ENCODE data around the gene MYLK.
"Not testable (repeated sequence)": the region's sequence is repeated elsewhere in the genome, so short reads cannot be mapped to it uniquely, and the experiment has no call there.

MYLK gene

GRCh38 chr3:123618076-123618708 lies 265.9 kb downstream of the MYLK start:
- no peak for DNase-seq

DNA sequence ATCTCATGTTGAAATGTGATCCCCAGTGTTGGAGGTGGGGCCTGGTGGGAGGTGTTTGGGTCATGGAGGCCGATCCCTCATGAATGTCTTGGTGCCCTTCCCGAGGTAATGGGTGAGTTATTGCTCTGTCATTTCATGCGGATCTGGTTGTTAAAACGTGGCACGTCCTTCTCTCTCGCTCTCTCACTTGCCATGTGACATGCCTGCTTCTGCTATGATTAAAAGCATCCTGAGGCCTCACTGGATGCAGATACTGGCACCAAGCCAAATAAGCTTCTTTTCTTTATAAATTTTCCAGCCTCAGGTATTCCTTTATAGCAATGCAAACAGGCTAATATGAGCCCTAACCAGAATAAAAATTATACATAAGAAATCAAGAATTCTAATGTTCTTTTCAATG lies 267.5 kb downstream of the MYLK start:
- DNase-seq: no peak

- DNase-seq: no peak
Observed at GRCh38 chr3:123613543-123613942, 270.6 kb downstream of the MYLK start.

GRCh38 chr3:123611674-123612073 lies 272.5 kb downstream of the MYLK start:
- DNase-seq: not testable (repeated sequence)

DNA sequence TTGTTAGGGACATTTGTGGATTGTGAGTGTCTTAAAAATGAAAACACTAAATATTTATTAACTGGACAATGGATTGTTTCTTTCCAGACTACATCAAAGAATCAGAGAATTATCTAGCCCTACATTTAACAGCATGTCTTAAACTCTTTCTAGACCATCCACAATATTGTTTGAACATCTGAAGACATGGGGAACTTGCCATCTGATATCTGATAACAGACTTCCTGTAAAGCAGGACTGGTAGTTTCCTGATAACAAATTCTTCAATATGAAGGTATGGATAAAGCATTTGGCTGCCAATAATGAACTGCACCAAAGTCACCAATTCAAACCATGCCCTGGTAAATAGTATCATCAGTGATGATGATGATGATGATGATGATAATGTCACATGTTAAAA lies 273.1 kb downstream of the MYLK start:
- DNase-seq: no peak

DNA sequence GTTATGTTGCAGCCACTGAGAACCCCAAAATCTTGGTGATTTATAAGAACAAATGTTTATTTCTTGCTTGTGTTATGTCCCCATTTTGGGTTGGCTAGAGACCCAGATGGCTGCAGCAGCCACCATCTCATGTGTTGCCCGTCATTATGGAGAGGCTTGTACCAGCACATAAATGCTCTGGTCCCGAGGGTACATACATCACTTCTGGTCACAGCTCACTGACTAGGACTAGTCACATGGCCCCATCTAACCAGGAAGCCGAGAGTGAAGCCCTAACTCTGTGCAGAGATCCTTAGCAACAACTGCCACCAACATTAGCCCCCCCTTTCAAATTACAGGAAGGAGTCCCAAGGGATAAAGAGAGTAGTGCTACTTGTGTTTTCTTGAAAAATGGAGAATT lies 273.8 kb downstream of the MYLK start:
- no peak for DNase-seq

DNA sequence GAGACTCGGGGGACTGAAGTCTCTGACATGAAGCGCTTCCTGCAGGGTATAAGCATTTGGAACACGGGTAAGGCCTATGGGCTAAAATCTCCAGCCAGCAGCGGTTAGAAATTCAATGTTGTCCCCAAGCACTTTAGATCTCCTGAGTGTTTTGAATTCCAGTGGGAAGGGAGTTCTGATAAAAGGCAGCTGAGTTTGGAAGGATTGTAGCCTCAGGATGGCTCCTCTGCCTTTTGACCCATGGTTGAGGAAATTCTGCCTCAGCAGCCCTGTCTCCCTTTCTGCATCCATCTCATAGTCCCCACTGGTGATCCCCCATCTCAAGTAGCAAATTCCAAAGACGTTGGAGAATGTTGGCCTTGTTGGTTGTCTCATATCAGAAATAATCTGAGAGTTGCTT lies 275.1 kb downstream of the MYLK start:
- DNase-seq: no peak

GRCh38 chr3:123608263-123608937 lies 275.7 kb downstream of the MYLK start:
- no peak for DNase-seq

DNA sequence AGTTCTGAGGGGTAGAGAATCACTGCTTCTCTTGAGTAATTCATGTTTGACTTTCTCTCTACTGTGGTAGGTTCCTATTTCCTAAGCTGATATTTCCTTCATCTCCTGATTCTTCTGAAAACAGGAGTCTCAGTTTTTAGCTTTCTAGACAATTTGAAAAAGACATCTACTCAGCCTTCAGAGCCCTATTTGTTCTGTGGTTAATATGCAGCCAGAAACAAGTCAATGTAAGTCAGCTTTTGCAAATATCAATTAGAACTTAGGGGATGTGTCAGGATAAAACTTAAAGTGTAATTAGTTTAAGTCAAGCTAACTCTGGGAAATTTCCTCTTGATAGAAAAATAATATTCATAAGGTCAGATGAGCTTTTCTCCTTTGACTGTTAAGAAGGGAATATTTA lies 277.6 kb downstream of the MYLK start:
- no peak for DNase-seq

DNA sequence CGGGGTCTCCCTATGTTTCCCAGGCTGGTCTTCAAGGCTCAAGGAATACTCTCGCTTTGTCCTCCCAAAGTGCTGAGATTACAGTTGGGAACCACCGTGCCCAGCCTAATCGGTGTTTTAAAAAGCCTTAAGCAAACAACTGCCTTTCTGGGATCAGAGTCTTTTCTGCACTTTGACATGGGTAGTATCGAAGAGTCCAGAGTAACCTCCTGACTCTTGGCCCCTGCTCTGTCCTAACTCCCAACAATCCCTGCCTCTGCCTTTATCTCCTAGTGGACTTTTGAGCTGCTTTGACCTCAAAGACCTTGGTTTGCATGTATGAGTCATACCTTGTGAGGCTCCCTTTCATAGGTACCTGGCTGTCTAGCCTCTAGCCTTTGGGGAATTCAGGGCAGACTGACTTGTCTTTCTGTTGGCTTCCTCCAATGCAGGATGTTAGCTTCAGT lies 278.3 kb downstream of the MYLK start:
- no peak for DNase-seq

DNA sequence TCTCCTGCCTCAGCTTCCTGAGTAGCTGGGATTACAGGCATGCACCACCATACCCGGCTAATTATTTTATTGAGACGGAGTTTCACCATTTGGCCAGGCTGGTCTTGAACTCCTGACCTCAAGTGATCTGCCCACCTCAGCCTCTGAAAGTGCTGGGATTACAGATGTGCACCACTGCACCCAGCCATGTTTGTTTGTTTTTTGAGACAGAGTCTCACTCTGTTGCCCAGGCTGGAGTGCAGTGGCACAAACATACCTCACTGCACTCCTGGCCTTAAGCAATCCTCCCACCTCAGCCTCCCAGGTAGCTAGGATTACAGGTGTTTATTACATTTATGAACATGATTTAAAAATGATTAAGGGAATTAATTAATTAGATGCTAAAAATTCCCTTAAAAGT lies 281.0 kb downstream of the MYLK start:
- not testable (repeated sequence) for DNase-seq

GRCh38 chr3:123602325-123602724 lies 281.8 kb downstream of the MYLK start:
- no peak for DNase-seq

- not testable (repeated sequence) for DNase-seq
Observed at GRCh38 chr3:123600863-123601262, 283.3 kb downstream of the MYLK start.

DNA sequence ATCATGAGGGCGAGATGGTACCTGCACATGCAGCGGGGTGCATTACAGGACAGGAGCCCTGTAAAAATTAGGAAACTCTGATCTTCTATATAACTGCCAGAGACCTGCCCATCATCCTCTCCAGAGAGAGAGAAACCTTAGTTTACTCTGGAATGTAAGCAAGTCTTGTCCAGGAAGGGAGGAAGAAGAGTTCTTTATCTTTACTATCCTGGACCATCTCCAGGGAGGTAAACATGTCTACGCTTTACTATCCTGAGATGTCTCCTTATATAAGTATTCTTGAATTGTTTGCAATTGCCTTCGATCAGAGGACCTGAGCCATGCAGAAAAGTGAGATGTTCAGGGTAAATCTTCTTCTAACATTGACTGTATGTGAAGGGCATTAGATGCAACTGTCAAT lies 286.6 kb downstream of the MYLK start:
- no peak for DNase-seq

DNA sequence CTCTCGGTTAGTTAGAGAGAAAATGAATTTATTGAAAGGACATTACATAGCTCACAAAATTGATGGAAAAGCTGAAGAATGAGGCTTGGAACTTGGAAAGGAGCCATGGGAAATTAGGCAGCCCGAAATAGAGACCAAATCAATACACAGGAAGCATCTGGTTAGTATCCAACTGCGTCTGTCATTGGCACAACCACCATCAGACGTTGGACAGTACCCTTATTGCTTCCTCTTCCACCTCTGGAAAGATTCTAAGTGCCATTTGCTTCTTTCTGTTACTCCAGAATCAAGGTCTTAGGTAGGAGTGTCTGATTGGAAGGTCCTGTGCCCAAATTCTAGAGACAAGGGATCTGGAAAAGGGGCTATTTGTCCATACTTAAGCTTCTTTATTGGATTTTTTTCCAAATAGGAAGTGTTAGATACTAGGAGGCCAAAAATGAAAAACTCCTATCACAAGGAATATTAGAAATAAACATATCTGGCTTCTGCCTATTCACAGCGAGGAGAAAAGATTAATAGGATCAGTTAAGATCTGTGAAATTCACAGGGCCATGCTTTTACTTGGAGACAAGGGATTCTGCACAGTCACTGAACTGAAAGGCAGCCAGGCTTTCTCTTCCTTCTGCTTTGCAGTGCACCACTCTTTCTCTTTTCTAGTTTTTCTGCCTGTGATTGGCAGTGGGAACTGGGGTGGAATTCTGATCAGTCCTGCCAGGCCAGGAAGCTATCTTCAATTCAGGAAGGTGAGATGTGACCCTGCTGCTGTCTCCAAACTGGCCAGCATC lies 288.5 kb downstream of the MYLK start:
- no peak for DNase-seq

- no peak for DNase-seq
Observed at GRCh38 chr3:123593381-123593780, 290.8 kb downstream of the MYLK start.

- DNase-seq: no peak
Observed at GRCh38 chr3:123590685-123591450, 293.3 kb downstream of the MYLK start.

DNA sequence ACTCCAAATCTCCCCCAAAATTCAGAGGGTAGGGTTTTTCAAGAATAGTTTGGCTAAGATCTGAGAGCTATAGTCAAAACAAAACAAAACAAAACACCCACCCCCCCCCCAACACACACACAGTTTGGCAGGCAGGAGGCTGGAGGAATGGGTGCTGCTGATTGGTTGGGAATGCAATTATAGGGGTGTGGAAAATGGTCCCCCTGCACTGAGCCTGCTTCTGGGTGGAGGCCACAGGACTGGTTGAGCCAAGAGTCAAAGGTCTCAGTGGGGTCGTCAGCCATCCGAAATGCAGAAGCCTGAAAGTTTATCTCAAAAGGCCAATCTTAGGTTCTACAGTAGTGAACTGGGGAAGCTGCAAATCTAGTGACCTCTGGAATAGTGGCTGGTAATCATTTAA lies 296.7 kb downstream of the MYLK start:
- DNase-seq: no peak

DNA sequence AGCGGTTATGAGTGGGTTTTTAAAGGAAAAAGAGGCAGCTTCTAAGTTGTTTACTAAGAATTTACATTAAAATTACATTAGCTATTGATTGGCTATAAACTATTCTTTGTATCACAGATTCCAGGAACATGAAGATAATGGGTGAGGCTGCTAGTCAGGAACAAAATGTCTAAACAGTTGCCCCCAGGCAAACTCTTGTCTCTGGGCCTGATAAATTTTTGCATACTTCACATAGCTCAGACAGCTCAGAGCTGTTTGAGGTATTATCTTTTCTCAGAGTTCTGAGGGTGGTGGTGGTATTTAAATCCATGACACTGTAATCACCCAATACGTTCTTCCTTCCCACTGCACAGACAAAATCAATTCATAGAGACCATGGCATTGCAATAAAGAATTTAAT lies 297.2 kb downstream of the MYLK start:
- DNase-seq: no peak

DNA sequence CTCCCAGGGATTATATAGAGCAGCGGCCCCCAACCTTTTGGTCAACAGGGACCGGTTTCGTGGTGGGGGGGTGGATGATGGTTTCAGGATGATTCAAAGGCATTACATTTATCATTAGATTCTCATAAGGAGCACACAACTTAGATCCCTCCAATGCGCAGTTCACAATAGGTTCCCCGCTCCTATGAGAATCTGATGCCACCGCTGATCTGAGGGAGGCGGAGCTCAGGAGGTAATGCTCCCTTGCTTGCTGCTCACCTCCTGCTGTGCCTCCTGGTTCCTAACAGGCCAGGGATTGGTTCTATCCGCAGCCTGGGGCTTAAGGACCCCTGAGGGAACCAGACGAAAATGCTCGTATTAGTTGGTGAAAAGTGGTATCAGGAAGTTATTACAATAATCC lies 298.0 kb downstream of the MYLK start:
- DNase-seq: peak; percentile 23

GRCh38 chr3:123584988-123585937 lies 298.9 kb downstream of the MYLK start, which contains the start of gene HACD2:
HACD2 (minus strand) TSS chr3:123585053; CDS start chr3:123585027, 26 bp downstream.
- peak; percentile 94 for DNase-seq
